Vagina (tissue), 2 donors: ENCODE data around the gene CHRM4.

Experiments used
- CTCF ChIP-seq, 3 experiments: fragments of 450-650 bp in 2 of 3; fragments of 200-600 bp in 1 of 3; sonication (generic) in 1 of 3; IDR thresholded peaks; one replicate each; pipeline ENCODE4 v1.5.1; 2017 to 2019; ENCODE audit warnings: antibody characterized with exemption in 3 of 3, mild to moderate bottlenecking in 2 of 3, moderate library complexity in 2 of 3
- POLR2A ChIP-seq, 2 donors: fragments of 450-650 bp; IDR thresholded peaks; one replicate each; pipeline ENCODE4 v1.6.1; 2017; ENCODE audit warnings: antibody characterized with exemption in 2 of 2, mild to moderate bottlenecking in 2 of 2, moderate library complexity in 2 of 2

GRCh38 chr11:46364791-46365190, 26.8 kb downstream of the CHRM4 start:
- TF ChIP-seq POLR2A (IDR thresholded peaks at IDR 0.05) (no peak), CTCF (IDR thresholded peaks at IDR 0.05) (no peak)
